ENCODE results near the gene EFCAB6. TPM values are rescaled to one million over a fixed set of nuclear protein-coding genes. Genes with fewer than 3 reads are reported as not detected.

The EFCAB6 gene
- total RNA-seq, 1 experiment from 2014 or later = 0.94 TPM

- Mint-ChIP-seq H3K4me3 (no peak overlapping the region), H3K4me1 (peaks cover 50% of the 10 kb centered on the region), H3K9me3 (no peaks in the 10 kb centered on the region), H3K27ac (peak overlapping the region; percentile 46), H3K27me3 (ENCODE audit: low read depth) (no peaks in the 10 kb centered on the region), H3K36me3 (peaks cover 8% of the 10 kb centered on the region)
- POLR2A ChIA-PET = no interaction called here
- CTCF ChIA-PET = interaction anchor here (1.3 to 6.2 kb wide), 2 partner anchors 62 to 124 kb away, joined by 4 to 48 read pairs; no protein-coding TSS in a partner anchor
- ATAC-seq = no peak
- DNase-seq (ENCODE audit: low spot score) = no peak
- TF ChIP-seq MAX (CRISPR knock-in tag; IDR thresholded peaks at IDR 0.05) = no peak
- no peak for TF ChIP-seq NFATC4 (CRISPR knock-in tag; IDR thresholded peaks at IDR 0.05)
- TF ChIP-seq ZMAT4 (CRISPR knock-in tag; IDR thresholded peaks at IDR 0.05) = no peak
- no peak for TF ChIP-seq ZNF671 (CRISPR knock-in tag; IDR thresholded peaks at IDR 0.05)
- TF ChIP-seq ZNF317 (CRISPR knock-in tag; IDR thresholded peaks at IDR 0.05; ENCODE audit: borderline replicate concordance, low read depth) = no peak
These were observed 9.7 kb upstream of the EFCAB6 start for GRCh38 chr22:43821606-43822425.

- TF ChIP-seq RELA (CRISPR knock-in tag; IDR thresholded peaks at IDR 0.05; ENCODE audit: borderline replicate concordance) (no peak), MYBL2 (CRISPR knock-in tag; IDR thresholded peaks at IDR 0.05) (no peak), PRRX2 (CRISPR knock-in tag; IDR thresholded peaks at IDR 0.05) (no peak), NR2C2 (CRISPR knock-in tag; IDR thresholded peaks at IDR 0.05) (no peak), MXD4 (CRISPR knock-in tag; IDR thresholded peaks at IDR 0.05; ENCODE audit: borderline replicate concordance) (no peak), ATF1 (CRISPR knock-in tag; IDR thresholded peaks at IDR 0.05) (no peak), NFE2L1 (CRISPR knock-in tag; IDR thresholded peaks at IDR 0.05) (no peak), SP1 (CRISPR knock-in tag; conservative IDR thresholded peaks at IDR 0.05) (no peak), ZNF671 (CRISPR knock-in tag; IDR thresholded peaks at IDR 0.05) (no peak)
- CTCF ChIA-PET = interaction anchor here (1.4 to 6.2 kb wide), 2 partner anchors 47 to 63 kb away, joined by 4 to 48 read pairs; no protein-coding TSS in a partner anchor
- Mint-ChIP-seq H3K9me3 (no peaks in the 10 kb centered on the region), H3K4me1 (peaks cover 47% of the 10 kb centered on the region), H3K27me3 (ENCODE audit: low read depth) (no peaks in the 10 kb centered on the region), H3K4me3 (no peak overlapping the region), H3K36me3 (peaks cover 4% of the 10 kb centered on the region), H3K27ac (no peak overlapping the region)
- ATAC-seq (no peak), DNase-seq (ENCODE audit: low spot score) (no peak)
- POLR2A ChIA-PET = no interaction called here
These were observed 8.7 kb upstream of the EFCAB6 start for GRCh38 chr22:43820651-43821305.

GRCh38 chr22:43819931-43820640, 8.0 kb upstream of the EFCAB6 start:
- H3K27ac Mint-ChIP-seq = peak overlapping the region; percentile 3; the same call in 1 of the 2 replicates
- POLR2A ChIA-PET = no interaction called here

More at GRCh38 chr22:43819931-43820640, 8.0 kb upstream of the EFCAB6 start:
- H3K9me3 Mint-ChIP-seq = no peaks in the 10 kb centered on the region
- TF ChIP-seq MAX (CRISPR knock-in tag; IDR thresholded peaks at IDR 0.05) (no peak), ZNF423 (CRISPR knock-in tag; IDR thresholded peaks at IDR 0.05) (no peak), GRHL2 (CRISPR knock-in tag; IDR thresholded peaks at IDR 0.05; ENCODE audit: insufficient replicate concordance, severe bottlenecking) (no peak), JAZF1 (CRISPR knock-in tag; IDR thresholded peaks at IDR 0.05) (no peak), FOXP1 (CRISPR knock-in tag; IDR thresholded peaks at IDR 0.05; ENCODE audit: borderline replicate concordance) (no peak), HMGXB4 (CRISPR knock-in tag; IDR thresholded peaks at IDR 0.05) (no peak)
- peaks cover 40% of the 10 kb centered on the region for H3K4me1 Mint-ChIP-seq
- DNase-seq (ENCODE audit: low spot score) (no peak), ATAC-seq (no peak)
- H3K36me3 Mint-ChIP-seq = 0 out of 2 replicates have a peak, but pooled peaks cover under 1% of the 10 kb centered on the region
- H3K4me3 Mint-ChIP-seq = no peak overlapping the region
- H3K27me3 Mint-ChIP-seq (ENCODE audit: low read depth) = no peaks in the 10 kb centered on the region
- CTCF ChIA-PET = interaction anchor here (1.4 to 6.2 kb wide), 2 partner anchors 48 to 64 kb away, joined by 4 to 48 read pairs; no protein-coding TSS in a partner anchor
